HG02840 (cell line): ENCODE data around the gene GRID2IP.

ENCODE experiments used
- ATAC-seq: cut with Tn5 transposase; IDR thresholded peaks from one replicate; pipeline ENCODE4 v1.9.1; 2021; ENCODE audit warnings: mild to moderate bottlenecking, moderate library complexity, moderate number of reproducible peaks; ENCODE audit not compliant: unreplicated experiment, low FRiP score

Gene GRID2IP

GRCh38 chr7:6563936-6564770 is 12.9 kb upstream of the GRID2IP start:
- ATAC-seq, result no peak

GRCh38 chr7:6562106-6562505 is 10.8 kb upstream of the GRID2IP start:
- ATAC-seq, result no peak

- ATAC-seq, result no peak
These were observed 8.6 kb upstream of the GRID2IP start for GRCh38 chr7:6559896-6560295.

GRCh38 chr7:6558837-6559236 is 7.6 kb upstream of the GRID2IP start:
- no peak for ATAC-seq

GRCh38 chr7:6556196-6556595 is 4.9 kb upstream of the GRID2IP start:
- no peak for ATAC-seq

- no peak for ATAC-seq
These were observed 3.6 kb upstream of the GRID2IP start for GRCh38 chr7:6554848-6555247.

- ATAC-seq, result no peak
These were observed 2.3 kb upstream of the GRID2IP start for GRCh38 chr7:6553448-6554044.

GRCh38 chr7:6547400-6547799 is 3.9 kb downstream of the GRID2IP start:
- ATAC-seq, result no peak

- no peak for ATAC-seq
These were observed 4.6 kb downstream of the GRID2IP start for GRCh38 chr7:6546498-6547251.

GRCh38 chr7:6545398-6546126 is 5.7 kb downstream of the GRID2IP start:
- ATAC-seq, result no peak

- no peak for ATAC-seq
These were observed 8.9 kb downstream of the GRID2IP start for GRCh38 chr7:6542368-6542767.

GRCh38 chr7:6536262-6537260 is 14.7 kb downstream of the GRID2IP start:
- ATAC-seq, result no peak

GRCh38 chr7:6533893-6534495 is 17.3 kb downstream of the GRID2IP start:
- ATAC-seq, result no peak

GRCh38 chr7:6532516-6532915 is 18.7 kb downstream of the GRID2IP start:
- no peak for ATAC-seq

- ATAC-seq, result no peak
These were observed 19.6 kb downstream of the GRID2IP start for GRCh38 chr7:6531492-6532279.

- ATAC-seq, result no peak
These were observed 20.4 kb downstream of the GRID2IP start for GRCh38 chr7:6530626-6531491.

GRCh38 chr7:6529643-6530042 is 21.6 kb downstream of the GRID2IP start:
- no peak for ATAC-seq
